22Rv1 (cell line): ENCODE results near the gene TEX52.

Source experiments
- H3K27ac ChIP-seq: fragments of 450-650 bp; 2 replicates; pipeline ENCODE4 v1.5.1; 2017
- CTCF ChIP-seq: fragments of 450-650 bp; IDR thresholded peaks from 2 replicates; pipeline ENCODE4 v1.5.1; 2017; ENCODE audit warnings: mild to moderate bottlenecking
- ZFX ChIP-seq: fragments of 450-650 bp; IDR thresholded peaks from 2 replicates; pipeline ENCODE4 v1.6.1; 2017; ENCODE audit warnings: antibody characterized with exemption, borderline replicate concordance

Gene TEX52

GRCh38 chr12:2857021-2857431 is at the start of gene TEX52:
TEX52 (minus strand) TSS chr12:2857039; CDS start chr12:2857026, 13 bp downstream.
- no peak for TF ChIP-seq CTCF
- no peak for TF ChIP-seq ZFX
- peak within 1 kb of the TSS; percentile 29; the same call in 1 of the 2 replicates for H3K27ac ChIP-seq

- no peak for TF ChIP-seq CTCF
- TF ChIP-seq ZFX: no peak
- H3K27ac ChIP-seq: no peak overlapping the region
Measured at GRCh38 chr12:2904260-2904659, 47.4 kb upstream of the TEX52 start.

GRCh38 chr12:2902272-2902880 is 45.5 kb upstream of the TEX52 start:
- TF ChIP-seq CTCF (no peak), ZFX (no peak)
- H3K27ac ChIP-seq: no peak overlapping the region

- H3K27ac ChIP-seq: no peak overlapping the region
- TF ChIP-seq CTCF (no peak), ZFX (no peak)
Measured at GRCh38 chr12:2900642-2901041, 43.8 kb upstream of the TEX52 start.

GRCh38 chr12:2897418-2897817 is 40.6 kb upstream of the TEX52 start:
- TF ChIP-seq ZFX (no peak), CTCF (no peak)
- no peak overlapping the region for H3K27ac ChIP-seq

- no peak overlapping the region for H3K27ac ChIP-seq
- TF ChIP-seq CTCF: no peak
- no peak for TF ChIP-seq ZFX
Measured at GRCh38 chr12:2895511-2895910, 38.7 kb upstream of the TEX52 start.

- no peak overlapping the region for H3K27ac ChIP-seq
- no peak for TF ChIP-seq ZFX
- TF ChIP-seq CTCF: no peak
Measured at GRCh38 chr12:2895051-2895451, 38.2 kb upstream of the TEX52 start.
